ENCODE measurements around the gene MAPK8IP2. TPM values are rescaled to one million over a fixed set of nuclear protein-coding genes. Genes with fewer than 3 reads are reported as not detected.

The MAPK8IP2 gene
- total RNA-seq, 2 donors from 2014 or later = 1.2 to 1.4 TPM

DNA sequence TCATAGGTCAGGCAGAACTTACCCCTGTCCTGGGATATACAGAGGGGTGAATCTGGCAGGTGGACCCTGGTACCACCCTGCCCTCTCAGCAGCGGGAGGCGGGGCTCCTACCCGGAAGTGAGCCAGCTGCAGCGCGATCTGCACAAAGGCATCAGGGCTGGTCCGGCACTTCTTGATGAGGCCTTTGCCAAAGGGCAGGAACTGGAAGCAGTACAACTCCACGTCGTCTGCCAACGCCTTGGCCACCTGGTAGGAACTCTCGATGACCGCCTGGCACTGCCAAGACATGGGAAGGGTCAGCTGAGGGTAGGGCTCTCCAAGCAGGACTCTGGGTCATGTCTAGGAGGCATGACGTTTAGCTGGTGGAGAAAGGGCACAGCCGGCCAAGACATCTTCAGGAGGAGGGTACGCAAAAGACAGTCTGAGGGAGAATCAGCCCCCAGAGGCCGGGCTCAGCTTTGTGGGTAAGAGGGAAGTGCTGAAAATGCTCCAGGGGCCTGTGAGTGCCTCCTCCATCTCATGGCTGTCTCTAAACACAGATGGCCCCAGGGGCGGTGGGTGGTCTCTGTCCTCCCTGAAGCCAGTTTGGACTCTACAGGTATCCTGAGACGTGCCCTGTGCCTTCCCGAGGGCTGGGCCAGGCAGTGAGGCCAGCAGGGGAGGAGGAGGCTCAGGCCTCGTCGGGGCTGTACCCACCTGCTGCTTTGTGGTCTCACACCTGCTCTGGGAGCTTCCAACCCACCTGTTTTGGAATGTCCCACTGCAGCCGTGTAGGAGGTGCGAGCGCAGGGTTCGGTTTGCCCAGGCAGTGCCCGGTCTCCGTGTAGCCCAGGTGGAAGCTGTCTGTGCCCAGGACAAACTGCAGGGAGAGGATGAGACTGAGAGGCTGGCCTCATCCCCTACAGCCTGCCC lies 29.1 kb upstream of the MAPK8IP2 start:
- H3K4me1 ChIP-seq = no peaks in the 10 kb centered on the region
- no peak overlapping the region for H3K4me3 ChIP-seq
- no peak overlapping the region for H3K9ac ChIP-seq (ENCODE audit: low read depth in 2 of 2, low read length in 2 of 2)
- no peaks in the 10 kb centered on the region for H3K36me3 ChIP-seq
- TF ChIP-seq, protein P1, sequence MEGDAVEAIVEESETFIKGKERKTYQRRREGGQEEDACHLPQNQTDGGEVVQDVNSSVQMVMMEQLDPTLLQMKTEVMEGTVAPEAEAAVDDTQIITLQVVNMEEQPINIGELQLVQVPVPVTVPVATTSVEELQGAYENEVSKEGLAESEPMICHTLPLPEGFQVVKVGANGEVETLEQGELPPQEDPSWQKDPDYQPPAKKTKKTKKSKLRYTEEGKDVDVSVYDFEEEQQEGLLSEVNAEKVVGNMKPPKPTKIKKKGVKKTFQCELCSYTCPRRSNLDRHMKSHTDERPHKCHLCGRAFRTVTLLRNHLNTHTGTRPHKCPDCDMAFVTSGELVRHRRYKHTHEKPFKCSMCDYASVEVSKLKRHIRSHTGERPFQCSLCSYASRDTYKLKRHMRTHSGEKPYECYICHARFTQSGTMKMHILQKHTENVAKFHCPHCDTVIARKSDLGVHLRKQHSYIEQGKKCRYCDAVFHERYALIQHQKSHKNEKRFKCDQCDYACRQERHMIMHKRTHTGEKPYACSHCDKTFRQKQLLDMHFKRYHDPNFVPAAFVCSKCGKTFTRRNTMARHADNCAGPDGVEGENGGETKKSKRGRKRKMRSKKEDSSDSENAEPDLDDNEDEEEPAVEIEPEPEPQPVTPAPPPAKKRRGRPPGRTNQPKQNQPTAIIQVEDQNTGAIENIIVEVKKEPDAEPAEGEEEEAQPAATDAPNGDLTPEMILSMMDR (IDR thresholded peaks at IDR 0.05) = no peak
- DNase-seq = no peak
- H3K27me3 ChIP-seq = no peaks in the 10 kb centered on the region
- intact Hi-C loops (cut with DNase I) = no loop called here
- H3K27ac ChIP-seq = no peak overlapping the region
- H3K9me3 ChIP-seq = no peaks in the 10 kb centered on the region

DNA sequence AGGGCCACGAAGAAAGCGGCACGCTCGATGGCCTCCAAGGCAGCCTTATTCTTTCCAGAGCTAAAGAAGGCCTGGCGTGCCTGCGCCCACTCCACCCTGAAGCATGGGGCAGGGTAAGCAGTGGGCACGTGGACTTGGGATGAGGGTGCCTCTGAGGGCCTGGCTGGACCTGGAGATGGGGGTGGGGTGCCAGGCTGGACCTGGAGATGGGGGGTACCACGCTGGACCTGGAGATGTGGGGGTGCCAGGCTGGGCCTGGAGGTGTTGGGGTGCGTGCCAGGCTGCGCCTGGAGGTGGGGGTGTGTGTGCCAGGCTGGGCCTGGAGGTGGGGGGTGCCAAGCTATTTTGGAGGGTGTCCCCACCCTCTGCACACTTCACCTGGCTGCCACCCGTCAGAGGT lies 27.6 kb upstream of the MAPK8IP2 start:
- no peak overlapping the region for H3K27ac ChIP-seq
- no peak overlapping the region for H3K4me3 ChIP-seq
- no peak overlapping the region for H3K9ac ChIP-seq (ENCODE audit: low read depth in 2 of 2, low read length in 2 of 2)
- intact Hi-C loops (cut with DNase I) = no loop called here
- no peaks in the 10 kb centered on the region for H3K27me3 ChIP-seq
- no peaks in the 10 kb centered on the region for H3K36me3 ChIP-seq
- no peaks in the 10 kb centered on the region for H3K9me3 ChIP-seq
- TF ChIP-seq, protein P1 (IDR thresholded peaks at IDR 0.05) = no peak
- DNase-seq = no peak
- H3K4me1 ChIP-seq = no peaks in the 10 kb centered on the region

DNA sequence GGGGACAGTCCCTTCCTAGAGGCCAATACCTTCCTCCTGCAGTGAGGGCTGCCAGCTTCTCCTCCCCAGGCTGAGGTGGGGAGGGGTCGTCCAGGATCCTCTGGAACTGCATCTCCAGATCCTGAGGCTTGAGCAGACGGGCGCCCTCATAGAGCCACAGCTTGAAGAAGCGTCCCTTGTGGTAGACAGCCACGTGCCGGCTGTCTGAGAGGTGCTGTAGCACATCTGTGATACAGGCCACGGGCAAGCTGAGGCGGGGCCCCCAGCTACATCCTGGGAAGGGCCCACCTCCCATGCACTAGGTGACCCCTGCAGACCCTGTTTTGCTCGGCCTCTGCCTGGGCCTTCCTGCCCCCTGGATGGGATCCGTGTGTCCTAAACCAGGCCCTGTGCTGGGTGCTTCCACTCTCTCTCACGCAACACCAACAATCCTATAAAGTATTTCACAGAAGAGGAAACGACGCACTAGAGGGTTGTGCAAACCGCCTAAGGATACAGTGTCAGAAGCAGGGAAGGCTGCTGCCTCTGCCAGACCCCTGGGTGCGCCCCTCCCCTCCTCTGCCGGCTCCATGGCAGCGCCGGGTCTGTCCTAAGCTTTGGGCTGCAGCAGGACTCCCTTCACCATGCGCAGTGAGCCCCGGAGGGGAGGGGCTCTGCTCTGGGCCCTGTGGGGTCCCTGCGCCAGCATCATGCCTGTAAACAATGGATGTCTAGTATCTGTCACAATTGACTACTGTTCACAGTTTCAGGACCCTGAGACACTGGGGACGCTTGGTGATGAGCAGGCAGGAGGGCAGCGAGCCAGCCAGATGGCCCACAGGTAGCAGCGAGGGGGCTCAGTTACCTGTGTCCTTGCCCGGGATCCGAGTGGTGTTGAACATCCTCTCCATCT lies 26.9 kb upstream of the MAPK8IP2 start:
- TF ChIP-seq, protein P1 (IDR thresholded peaks at IDR 0.05) = no peak
- Histone ChIP-seq H3K4me3 (no peak overlapping the region), H3K4me1 (no peaks in the 10 kb centered on the region), H3K27ac (no peak overlapping the region), H3K36me3 (no peaks in the 10 kb centered on the region), H3K9ac (ENCODE audit: low read depth in 2 of 2, low read length in 2 of 2) (no peak overlapping the region), H3K9me3 (no peaks in the 10 kb centered on the region), H3K27me3 (no peaks in the 10 kb centered on the region)
- intact Hi-C loops (cut with DNase I) = no loop called here
- DNase-seq = no peak

DNA sequence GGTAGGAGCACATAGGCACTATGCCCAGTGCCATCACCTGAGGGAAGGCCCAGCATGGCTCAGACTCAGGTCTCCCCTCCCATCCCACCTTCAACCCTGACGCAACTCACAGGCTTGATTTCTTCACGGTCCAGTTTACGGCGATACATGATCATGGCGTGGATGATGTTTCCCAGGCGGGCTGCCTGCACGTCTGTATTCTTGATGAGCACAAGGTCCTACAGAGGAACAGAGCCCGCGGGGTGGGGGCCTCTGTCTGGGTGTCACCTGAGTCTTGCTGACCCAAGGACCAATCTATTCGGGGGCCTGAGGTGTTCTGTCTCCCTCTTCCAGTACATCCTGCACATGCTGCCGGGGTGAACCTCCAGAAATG lies 26.2 kb upstream of the MAPK8IP2 start:
- TF ChIP-seq, protein P1 (IDR thresholded peaks at IDR 0.05) = no peak
- no peak for DNase-seq
- intact Hi-C loops (cut with DNase I) = no loop called here

DNA sequence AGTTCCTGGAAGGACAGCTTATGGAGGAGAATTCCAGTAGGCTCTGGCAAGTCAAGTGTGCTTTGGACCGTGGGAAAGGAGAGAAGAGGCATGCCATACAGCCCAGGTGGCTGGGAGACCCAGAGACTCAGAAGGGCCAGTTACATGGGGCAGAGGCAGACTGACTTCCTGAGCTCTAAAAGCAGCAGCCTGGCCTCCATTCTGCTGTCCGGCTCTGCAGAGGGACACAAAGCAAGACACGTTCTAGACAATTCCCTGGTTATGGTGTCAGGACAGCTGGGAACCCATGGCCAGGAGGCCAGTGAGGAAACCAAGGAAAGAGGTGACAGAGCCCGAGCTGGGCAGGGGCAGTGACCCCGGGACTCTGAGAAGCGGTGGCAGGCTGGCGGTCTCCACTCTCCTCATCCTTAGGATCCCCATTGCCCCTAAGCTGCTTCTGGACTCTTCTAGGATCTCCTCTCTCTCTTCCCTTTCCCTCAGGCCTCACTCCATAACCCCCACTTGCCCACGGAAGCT lies 25.1 kb upstream of the MAPK8IP2 start:
- no peak for DNase-seq
- H3K27ac ChIP-seq = no peak overlapping the region
- H3K9me3 ChIP-seq = no peaks in the 10 kb centered on the region
- intact Hi-C loops (cut with DNase I) = no loop called here
- H3K4me3 ChIP-seq = no peak overlapping the region
- H3K27me3 ChIP-seq = no peaks in the 10 kb centered on the region
- TF ChIP-seq, protein P1 (IDR thresholded peaks at IDR 0.05) = no peak
- no peak overlapping the region for H3K9ac ChIP-seq (ENCODE audit: low read depth in 2 of 2, low read length in 2 of 2)
- H3K4me1 ChIP-seq = no peaks in the 10 kb centered on the region
- H3K36me3 ChIP-seq = no peaks in the 10 kb centered on the region

More for the DNA sequence above, 26.2 kb upstream of the MAPK8IP2 start:
- Histone ChIP-seq H3K4me1 (no peaks in the 10 kb centered on the region), H3K27me3 (no peaks in the 10 kb centered on the region), H3K36me3 (no peaks in the 10 kb centered on the region), H3K4me3 (no peak overlapping the region), H3K27ac (no peak overlapping the region), H3K9me3 (no peaks in the 10 kb centered on the region), H3K9ac (ENCODE audit: low read depth in 2 of 2, low read length in 2 of 2) (no peak overlapping the region)
